T-helper 2 cell treated with Interferon-gamma antibody and Interleukin-4, amounts not matched to agents 100 ng/mL and 5 ng/mL, for 36 hours (primary cell): ENCODE data around the gene SYT7. TPM values are rescaled to one million over a fixed set of nuclear protein-coding genes. Genes with fewer than 3 reads are reported as not detected.

Source experiments
- intact Hi-C: fragments of 100-400 bp; cut with micrococcal nuclease; formaldehyde crosslinking; loops from one replicate; pipeline ENCODE4 v1.15.1; 2023
- total RNA-seq: library from RNA; stranded (reverse); gene quantifications from 2 replicates; pipeline ENCODE4 v1.2.3, GENCODE V29; 2022

The SYT7 gene
- total RNA-seq, 1 donor from 2014 or later, result not detected

DNA sequence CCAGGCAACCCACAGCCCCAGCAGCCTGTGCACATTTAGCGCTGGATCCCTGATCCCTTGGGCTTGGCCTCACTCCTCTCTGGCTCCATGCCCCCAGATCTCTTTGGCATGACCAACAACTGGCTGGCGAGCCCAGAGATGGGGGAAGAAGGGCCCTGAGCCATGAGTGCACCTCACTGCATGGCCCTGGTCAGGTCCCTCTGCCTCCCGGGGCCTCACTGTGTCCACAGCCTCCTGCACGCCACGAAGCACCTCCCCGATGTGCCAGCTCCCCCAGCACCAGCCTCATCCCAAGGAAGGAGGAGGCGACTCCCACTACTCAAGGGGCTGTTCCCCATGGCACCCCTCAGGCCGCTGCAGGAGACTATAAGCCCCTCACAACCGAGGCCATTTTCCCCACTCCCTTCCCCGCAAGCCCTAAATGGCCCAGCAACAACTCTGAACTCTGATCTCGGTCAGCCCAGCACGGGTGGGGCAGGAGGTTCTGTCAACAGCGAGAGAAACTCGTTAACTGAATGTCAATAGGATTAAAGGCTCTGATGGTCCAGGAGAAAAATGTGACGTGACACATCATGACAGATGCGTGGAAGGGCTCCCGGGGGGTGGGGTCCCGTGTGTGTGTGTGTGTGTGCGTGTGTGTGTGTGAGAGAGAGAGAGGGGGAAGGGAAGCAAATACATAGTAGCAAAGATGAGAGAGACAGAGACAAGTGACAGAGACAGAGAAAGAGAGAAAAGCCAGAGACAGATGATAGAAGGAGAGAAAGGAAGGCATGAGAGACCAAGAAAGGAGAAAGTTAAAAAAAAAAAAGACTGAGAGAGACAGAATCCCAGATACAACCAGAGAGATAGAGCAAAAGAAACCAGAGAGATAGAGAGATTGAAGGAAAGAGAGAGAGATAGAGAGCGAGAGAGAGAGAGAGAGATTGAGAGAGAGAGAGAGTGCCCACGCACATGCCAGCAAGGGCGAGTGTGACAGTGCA, 28.4 kb upstream of the SYT7 start:
- intact Hi-C loops, result no loop called here

DNA sequence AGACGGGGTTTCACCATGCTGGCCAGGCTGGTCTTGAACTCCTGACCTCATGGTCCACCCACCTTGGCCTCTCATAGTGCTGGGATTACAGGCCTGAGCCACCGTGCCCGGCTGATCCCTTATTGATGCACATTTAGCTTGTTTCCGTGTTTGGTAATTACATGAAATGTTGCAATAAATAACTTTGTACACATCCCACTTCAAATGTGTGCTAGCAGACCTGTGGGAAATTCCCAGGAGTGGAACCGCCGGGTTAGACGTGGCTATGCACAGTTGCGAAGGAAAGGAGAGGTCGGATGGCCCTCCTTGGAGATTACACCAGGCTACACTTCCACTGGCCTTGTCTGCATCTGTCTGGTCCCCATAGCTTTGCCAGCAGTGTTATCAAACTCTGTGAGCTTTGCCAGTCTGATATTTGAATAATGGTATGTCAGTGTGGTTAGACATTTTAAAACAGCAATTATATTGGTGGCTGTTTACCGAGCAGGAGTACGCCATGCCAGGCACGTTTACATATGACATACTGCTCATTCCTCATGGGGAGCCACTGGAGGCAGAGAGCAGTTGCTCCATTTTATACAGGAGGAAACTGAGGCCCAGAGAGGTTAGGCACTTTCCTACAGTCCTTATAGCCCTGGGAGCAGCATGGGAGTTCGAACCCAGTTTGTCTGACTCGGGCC, 27.2 kb upstream of the SYT7 start:
- intact Hi-C loops, result no loop called here

DNA sequence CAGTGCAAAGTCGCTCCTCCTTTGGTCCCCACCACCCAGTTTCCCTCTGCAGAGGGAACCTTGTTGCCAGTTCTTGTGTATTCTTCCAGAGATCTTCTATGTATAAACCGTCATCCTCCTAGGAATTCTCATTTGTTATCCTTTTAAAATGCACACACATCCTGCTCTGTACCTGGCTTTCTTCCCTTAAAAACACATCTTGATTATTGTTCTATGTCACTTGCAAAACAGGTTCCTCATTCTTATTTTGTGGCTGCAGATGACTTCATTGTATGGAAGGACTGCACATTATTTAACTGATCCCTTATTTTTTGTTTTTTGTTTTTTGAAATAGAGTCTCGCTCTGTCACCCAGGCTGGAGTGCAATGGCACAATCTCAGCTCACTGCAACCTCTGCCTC, 26.6 kb upstream of the SYT7 start:
- intact Hi-C loops, result no loop called here

DNA sequence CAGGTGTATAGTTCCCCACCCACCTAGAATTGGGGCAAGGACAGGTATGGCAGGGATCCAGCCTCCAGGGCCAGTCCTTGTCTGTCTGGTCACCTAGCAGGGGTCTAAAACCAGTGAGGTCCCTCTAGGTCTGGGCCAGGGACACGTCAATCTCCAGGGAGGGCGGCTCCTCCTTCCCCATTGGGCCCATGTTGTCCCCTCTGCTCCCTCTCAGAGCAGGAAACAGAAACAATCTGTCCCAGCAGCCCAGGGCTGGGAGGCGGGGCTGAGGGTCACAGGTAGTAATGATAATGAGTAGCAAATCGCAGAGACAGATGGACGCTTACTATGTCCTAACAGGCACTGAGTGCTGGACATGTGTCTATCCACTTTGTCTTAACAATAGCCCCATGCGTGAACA, 22.8 kb upstream of the SYT7 start:
- intact Hi-C loops, result no loop called here

DNA sequence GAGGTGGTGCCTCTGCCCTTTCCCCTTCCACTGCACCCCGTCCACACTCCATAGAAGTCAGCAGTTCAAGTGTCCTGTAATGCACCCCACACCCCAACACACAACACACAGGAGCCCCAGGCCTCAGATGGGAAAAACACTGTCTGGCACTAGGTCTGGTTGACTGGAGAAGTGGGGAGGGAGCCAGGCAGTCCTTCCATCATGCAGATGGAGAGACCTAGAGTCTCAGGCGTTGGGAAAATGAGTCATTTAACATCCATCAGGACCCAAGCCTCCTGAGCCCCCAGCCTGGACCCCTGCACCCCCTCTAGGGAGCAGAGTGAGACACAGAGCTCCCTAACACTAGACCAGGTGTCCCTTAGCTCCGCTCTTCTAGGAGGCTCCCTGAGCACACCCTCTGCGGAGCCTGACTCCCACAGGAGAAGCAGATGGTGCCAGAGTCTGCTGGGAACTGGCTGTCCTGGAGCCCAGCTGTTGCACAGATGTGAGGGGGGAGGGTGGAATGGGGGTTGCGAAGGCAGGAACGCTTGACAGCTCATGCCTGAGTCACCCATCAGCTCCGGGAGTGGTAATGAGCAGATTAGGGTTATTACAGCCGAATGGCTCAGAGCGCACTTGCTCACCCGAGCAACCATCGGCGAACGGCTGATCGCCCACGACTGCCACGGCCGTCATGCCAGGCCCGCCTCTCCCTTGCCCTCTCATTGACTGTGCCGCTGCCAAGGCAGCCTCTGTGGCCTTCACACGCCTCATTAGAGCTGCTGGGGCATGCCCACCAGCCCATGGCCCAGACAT, 22.1 kb upstream of the SYT7 start:
- intact Hi-C loops, result no loop called here

DNA sequence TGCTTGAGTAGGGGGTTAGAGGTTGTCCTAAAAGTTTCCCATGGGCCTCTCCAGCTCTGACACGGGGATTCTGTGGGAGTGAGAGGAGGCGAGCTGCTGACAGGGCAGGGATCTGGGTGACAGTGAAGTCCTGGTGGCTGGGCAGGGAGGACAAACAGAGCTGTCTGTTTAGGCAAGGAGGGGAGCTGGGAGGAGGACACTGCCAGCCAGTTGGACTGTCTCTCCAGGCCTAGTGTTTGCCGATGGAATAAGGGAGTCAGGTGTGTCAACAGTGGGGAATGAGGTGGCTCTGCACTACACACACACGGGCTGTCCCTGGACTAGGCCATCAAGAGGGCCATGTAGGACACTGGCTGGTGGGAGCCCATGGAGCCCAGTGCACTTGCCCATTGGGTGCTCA, 20.6 kb upstream of the SYT7 start:
- intact Hi-C loops, result no loop called here

DNA sequence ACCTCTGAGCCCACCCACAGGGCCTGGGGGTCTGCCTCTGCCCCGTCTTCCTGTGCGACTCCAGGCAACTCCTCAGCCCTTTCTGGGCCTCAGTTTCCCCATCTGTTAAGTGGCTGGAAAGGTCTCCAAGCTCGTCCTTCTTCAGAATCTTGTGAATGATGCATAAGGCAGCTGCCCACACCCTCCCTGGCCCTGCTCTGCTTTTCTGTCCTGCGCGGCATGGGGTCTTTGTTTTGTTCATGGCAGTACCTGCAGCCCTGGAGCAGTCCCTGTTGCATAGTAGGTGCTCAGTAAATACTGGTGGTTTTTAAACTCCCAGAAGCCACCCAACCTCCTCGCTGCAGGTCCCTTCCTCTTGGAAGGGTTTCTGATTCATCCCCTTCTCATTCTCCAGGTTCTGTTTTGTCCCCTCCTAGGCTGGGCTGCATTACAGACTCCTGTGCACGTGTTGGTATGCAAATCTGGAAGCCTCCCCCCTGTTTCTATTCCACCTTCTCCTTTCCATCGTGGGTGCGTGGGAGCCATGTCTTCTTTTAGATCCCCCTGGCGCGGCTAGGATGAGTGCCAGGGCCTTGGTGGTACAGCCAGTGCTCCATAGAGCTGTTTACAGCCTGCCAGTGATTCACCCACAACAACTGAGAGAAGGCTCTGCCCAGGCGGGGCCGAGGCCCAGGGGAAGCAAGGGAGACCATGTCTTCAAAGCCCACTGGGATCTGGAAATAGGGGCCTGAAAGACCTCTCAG, 19.3 kb upstream of the SYT7 start:
- intact Hi-C loops, result no loop called here

DNA sequence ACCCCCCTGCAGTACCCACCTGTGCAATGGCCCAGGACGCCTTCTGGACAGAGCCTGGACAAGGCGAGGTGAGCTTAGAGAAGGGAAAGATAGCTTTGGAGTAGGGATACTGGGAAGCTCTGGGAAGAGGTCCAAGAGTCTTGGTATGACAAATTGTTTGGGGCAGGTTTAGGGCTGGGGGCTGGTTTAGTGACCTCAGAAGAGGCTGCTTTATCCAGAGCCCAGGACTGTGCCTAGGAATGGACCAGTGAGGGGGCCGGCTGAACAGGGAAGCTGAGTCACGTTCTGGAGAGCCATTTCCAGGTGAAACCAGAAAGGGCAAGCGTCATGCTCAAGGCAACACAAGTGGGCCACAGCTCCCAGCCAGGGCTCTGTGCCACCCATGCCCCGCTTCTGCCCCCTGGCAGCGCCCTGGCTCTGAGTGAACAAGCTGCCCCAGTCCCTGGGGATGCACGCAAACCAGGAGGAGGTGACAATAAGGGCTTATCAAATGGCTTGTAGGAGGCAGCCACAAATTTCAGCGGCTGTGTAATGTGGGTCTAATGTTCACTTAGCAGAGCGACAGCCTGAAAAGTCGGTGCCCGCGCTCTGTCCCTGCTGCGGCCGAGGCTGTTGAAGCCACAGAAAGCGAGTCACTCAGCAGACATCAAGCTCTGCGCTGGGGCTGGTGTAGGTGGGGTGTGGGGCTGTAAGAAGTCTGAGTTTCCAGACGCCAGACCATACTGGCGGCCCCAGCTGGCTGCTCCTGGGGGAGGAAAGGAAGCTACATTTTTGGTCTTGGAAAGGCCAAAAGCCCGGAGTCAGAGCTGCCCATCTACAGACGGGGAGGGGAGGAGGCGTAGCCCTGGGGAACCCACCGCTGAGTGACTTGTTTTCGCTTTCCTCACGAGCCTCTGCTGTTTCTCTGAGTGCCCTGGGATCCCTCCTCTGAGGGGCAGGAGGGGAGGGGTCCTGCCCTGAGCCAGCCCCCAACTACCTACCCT, 18.3 kb upstream of the SYT7 start:
- intact Hi-C loops, result no loop called here

DNA sequence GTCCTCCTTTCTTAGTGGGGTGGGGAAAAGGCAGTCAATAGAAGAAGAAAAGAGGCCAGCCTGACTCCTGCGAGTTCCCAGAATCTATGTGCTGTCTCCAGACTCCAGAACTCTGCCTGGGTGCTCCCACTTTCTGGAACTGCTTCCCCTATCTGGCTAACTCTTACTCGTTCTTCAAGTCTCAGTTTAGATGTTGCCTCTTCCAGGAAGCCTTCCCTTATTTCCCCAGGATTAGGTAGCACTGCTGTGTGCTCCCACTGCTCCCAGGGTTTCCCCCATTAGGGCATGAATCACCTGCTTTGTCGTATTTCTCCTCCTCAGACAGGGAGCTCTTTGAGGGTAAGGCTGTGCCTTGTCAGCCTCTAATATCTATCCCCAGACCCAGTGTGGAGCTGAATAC, 17.5 kb upstream of the SYT7 start:
- intact Hi-C loops, result no loop called here

DNA sequence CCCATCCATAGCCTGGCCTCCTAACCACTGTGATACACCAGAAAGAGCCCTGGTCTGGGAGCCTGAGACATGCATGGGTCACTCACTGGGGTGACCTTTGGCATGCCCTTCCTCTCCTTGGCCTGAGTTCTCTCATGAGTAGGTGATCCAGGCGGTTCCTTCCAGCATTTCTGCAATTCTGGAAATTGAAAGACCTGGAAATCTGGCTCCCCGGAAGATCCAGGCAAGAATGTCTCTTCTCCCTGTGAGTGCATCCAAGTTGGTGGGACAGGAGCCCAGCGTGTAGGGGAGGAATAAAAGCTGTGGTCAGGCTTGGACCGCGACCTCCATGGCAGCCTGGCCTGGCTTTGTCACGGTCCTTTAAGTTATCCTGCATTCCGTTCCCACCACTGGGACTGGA, 16.1 kb upstream of the SYT7 start:
- intact Hi-C loops, result no loop called here

DNA sequence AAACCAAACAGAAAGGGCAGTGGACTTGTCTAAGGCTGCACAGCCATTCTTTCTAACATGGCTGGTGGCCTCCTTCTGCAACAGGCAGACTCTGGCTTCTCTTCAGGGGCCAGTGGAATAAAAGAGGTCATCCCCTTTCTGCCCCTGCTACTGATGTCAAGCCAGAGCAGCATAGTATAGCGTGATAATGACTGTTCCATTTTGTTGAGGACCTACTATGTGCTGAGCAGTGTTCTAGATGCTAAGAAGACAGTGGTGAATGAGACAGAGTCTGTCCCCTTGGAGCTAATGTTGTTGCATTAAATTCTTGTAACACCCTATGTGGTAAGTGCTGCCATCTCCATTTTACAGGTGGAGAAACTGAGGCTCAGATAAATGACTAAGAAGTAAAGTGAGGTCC, 15.7 kb upstream of the SYT7 start:
- intact Hi-C loops, result no loop called here

DNA sequence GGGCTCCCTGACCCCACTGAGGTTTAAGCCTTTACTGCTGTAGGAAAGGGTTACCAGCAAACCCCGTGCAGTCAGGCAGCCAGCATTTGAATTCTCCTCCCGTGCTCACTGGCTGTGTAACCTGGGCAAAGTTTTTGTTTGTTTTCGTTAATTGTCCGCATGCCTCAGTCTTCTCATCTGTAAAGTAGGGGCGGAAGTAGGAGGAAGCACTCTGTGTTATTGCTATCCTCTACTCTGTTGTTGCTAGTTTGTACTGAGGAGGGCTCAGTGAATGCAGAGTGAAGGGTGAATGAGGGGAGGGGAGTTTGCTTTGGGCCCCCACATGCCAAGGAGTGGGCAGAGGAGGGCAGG, 14.0 kb upstream of the SYT7 start:
- intact Hi-C loops, result no loop called here

DNA sequence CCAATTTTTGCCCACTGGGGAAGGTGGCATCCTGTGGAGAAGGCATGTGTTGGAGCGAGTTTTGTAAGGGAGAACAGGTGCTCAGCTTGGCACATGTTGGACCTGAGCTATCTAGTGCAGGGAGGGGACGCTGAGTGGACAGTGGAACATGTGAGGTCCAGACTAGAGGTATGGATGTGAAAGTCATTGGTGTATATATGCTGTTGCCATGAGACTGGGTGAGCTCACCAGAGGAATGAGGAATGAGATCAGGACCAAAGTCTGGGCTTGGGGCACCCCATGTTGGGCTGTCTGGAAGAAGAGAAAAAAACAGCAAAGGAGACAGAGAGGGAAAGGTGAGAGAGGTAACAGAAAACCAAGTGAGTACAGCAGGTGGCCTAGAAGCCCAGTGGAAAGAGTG, 12.3 kb upstream of the SYT7 start:
- intact Hi-C loops, result no loop called here

DNA sequence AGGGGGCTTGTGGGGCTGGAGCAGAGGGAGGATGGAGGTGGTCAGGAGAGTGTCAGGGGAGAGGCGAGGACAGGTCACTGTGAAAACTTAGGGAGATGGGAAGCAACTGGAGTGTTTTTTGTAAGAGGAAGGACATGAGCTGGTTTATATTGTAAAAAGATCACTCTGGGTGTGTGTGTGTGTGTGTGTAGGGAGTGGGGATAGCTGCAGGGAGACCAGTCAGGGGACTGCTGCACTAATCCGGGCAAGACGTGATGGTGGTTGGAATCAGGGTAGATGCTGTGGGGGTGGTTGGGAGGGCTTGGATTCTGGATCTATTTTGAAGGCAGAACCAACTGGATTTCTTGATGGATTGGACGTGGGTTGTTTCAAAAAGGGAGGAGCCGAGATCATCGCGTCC, 11.3 kb upstream of the SYT7 start:
- intact Hi-C loops, result no loop called here

DNA sequence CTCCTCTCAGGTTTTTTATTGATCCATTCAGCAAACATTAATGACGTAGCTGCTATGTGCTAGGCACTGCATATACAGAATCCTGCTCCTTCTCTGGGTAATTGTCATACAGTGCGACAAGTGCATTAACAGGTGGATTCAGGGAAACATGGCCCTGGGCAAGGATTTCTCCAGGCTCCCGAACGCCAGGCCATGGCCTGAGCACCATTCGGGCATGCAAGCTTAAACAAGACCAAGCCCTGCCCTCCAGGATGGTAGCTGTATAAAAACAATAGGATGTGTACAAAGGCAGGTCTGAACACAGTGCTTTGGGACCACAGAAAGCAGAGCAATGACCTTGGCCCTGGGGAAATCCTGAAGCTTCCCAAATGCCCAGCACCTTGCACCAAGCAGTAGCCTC, 9.1 kb upstream of the SYT7 start:
- intact Hi-C loops, result loop anchor here (10.0 kb wide), 1 partner anchor 145 kb away; no protein-coding TSS in a partner anchor

DNA sequence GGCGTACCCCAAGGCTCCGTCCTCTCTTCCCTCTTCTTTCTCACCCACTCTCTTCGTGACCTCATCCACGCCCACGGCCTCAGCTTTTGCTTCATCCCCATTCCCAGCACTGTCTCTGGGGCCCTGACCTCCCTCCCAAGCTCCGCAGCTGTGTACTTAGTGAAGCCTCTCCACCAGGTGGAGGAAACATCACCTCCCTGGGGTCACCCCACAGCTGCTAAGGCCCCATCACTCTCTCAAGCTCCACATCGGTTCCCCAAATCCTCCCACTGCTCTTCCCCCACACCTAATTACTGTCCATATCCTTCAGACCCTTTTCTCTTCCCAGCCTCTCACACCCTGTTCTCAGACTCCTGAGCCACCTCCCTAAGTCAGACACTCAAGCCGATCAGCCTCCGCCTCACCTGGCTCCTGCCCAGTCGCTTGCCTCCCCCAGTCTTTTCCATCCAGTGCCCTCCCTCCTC, 7.9 kb upstream of the SYT7 start:
- intact Hi-C loops, result loop anchor here (10.0 kb wide), 1 partner anchor 146 kb away; no protein-coding TSS in a partner anchor

DNA sequence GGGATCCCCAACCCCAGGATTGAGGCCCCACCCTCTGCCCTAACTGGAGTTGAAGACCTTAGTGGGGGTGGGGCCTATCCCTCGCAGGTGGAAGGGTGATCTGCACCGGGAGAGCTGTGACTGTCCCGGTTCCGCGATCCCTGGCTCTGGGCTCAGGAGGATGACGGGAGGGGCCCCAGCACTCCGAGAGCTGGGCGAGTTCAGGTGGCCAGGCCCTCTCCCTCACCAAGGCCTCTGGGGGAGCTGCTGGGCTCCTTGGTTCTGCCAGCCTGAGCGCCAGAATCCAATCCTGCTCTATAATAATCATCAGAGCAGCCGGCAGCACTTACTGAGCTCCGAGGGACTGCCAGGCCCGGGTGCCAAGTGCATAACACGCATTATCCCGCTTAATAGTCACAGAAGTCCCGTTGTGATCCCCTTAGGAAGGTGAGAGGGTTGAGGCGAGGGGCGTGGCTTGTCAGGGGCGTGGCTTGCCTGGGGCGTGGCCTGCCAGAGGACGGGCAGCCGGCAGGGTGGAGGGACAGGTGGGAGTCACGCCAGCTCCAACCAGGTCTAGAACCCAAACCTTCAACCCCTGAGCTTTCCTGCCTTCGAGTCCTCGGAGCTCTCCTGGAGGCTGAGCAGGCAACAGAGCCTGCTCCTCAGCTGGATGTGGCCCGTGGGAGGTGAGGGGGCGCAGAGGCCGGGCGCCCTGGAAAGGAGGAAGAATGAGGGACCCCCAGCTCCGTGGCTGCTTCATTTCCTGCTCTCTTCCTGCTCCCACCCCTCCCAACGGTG, 7.3 kb upstream of the SYT7 start:
- intact Hi-C loops, result loop anchor here (10.0 kb wide), 1 partner anchor 147 kb away; no protein-coding TSS in a partner anchor

DNA sequence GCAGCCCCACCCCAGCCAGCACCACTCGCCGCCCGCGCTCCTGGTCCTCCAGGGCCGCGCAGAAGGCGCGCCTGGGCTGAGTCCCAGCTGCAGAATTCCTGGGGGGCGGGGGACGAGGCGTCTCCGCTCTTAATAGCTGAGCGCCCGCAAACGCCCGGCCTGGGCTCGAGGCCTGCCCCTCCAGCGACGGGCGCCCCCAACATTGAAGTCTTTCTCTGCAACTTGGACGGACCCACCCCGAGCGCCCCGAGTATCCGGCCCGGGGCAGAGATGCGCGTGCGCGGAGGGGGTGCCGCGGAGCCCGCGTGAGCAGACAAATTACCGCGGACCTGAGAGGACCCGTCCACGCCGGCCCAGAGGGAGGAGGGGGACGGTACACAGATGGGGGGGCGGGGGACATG, 6.7 kb upstream of the SYT7 start:
- intact Hi-C loops, result loop anchor here (10.0 kb wide), 1 partner anchor 147 kb away; no protein-coding TSS in a partner anchor
